ENCODE measurements around the gene SLC22A14.

DNA sequence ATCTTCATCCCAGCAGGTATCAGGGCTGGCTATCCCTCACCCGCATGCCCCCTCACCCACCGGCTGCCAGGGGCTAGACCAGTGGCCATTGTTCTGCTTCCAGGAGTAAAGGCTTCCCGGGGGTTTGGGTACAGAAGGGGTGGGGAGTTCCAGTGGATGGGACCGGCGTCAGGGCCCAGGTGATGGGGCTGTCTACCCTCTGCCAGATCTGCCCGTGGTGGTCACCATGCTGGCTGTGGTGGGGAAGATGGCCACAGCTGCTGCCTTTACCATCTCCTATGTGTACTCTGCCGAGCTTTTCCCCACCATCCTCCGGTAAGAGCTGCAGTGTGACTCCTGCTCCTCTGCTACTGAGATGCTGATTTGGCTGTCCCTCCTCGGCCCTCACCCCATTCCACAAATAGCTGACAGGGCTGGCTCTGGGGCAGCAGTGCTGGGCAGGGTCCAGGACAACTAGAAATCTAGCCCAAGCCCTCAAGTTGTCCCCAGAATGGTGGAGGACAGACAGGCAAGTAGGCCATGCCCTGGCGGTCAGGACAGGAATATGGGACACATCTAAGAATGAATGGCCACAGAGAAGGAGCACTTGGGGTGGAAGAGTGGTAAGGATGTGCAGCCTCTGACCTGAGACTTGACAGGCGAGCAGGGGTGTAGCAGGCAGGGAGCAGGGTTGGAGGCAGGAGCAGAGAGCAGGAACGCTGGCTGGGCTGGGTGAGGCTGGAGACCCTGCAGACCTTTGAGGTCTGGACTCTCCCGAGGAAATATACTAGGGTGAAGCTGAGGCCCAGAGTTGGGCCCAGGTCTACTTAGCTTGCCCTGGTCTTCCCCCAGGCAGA lies 5.8 kb upstream of the SLC22A14 start:
- TF ChIP-seq CTCF (IDR thresholded peaks at IDR 0.05; ENCODE audit: insufficient read depth, low read length) = no peak
- no peak for TF ChIP-seq POLR2AphosphoS5 (IDR thresholded peaks at IDR 0.05; ENCODE audit: low read depth)
